ENCODE data around the gene BMI1.
A peak's percentile ranks its signal among the peaks of the same experiment; 100 is the strongest.

BMI1 gene

GRCh38 chr10:22320591-22321155 lies at the start of gene BMI1:
Gene BMI1, plus strand, starts transcription at chr10:22321099. Its CDS starts 5,351 bp downstream, at chr10:22326450.
- ChIA-PET CTCF (no interaction called here), POLR2A (interaction anchor here (0.6 to 1.6 kb wide), 6 partner anchors 11 to 317 kb away, joined by 3 to 4 read pairs (median 3); partner anchors contain the start of gene DNAJC1)
- TF ChIP-seq FOXM1 (IDR thresholded peaks at IDR 0.05; ENCODE audit: borderline replicate concordance) (no peak), BHLHE40 (IDR thresholded peaks at IDR 0.05; ENCODE audit: borderline replicate concordance) (no peak), CTBP1 (IDR thresholded peaks at IDR 0.05; ENCODE audit: borderline replicate concordance) (no peak), TARDBP (IDR thresholded peaks at IDR 0.05) (no peak), L3MBTL2 (conservative IDR thresholded peaks at IDR 0.05) (no peak), ZNF384 (IDR thresholded peaks at IDR 0.05) (no peak), FOXK2 (IDR thresholded peaks at IDR 0.05) (no peak), ELF4 (IDR thresholded peaks at IDR 0.05) (no peak), PKNOX1 (IDR thresholded peaks at IDR 0.05) (no peak), SUZ12 (IDR thresholded peaks at IDR 0.05) (no peak), FOXA1 (IDR thresholded peaks at IDR 0.05) (no peak), NFRKB (IDR thresholded peaks at IDR 0.05) (no peak), SP1 (IDR thresholded peaks at IDR 0.05) (no peak), HDGF (IDR thresholded peaks at IDR 0.05; ENCODE audit: borderline replicate concordance) (no peak)
- DNase-seq (ENCODE audit: extremely low spot score) = peak; percentile 80

- CTCF ChIA-PET = interaction anchor here (0.8 kb wide), 1 partner anchor 242 kb away, joined by 3 read pairs; no protein-coding TSS in a partner anchor
- TF ChIP-seq FOXA1 (IDR thresholded peaks at IDR 0.05) (no peak), FOXM1 (IDR thresholded peaks at IDR 0.05; ENCODE audit: borderline replicate concordance) (no peak), SUZ12 (IDR thresholded peaks at IDR 0.05) (no peak), PKNOX1 (IDR thresholded peaks at IDR 0.05) (no peak), NFRKB (IDR thresholded peaks at IDR 0.05) (no peak), TARDBP (IDR thresholded peaks at IDR 0.05) (no peak), ZNF384 (IDR thresholded peaks at IDR 0.05) (no peak), ELF4 (IDR thresholded peaks at IDR 0.05) (no peak), SP1 (IDR thresholded peaks at IDR 0.05) (no peak), L3MBTL2 (conservative IDR thresholded peaks at IDR 0.05) (no peak), FOXK2 (IDR thresholded peaks at IDR 0.05) (no peak), ARNT (IDR thresholded peaks at IDR 0.05) (no peak)
- POLR2A ChIA-PET = no interaction called here
- DNase-seq (ENCODE audit: extremely low spot score) = no peak
Observed at GRCh38 chr10:22271786-22272185, 49.1 kb upstream of the BMI1 start.

- TF ChIP-seq FOXM1 (IDR thresholded peaks at IDR 0.05; ENCODE audit: borderline replicate concordance) (no peak), L3MBTL2 (conservative IDR thresholded peaks at IDR 0.05) (no peak), HDGF (IDR thresholded peaks at IDR 0.05; ENCODE audit: borderline replicate concordance) (no peak), ZNF384 (IDR thresholded peaks at IDR 0.05) (no peak), CTBP1 (IDR thresholded peaks at IDR 0.05; ENCODE audit: borderline replicate concordance) (no peak), BHLHE40 (IDR thresholded peaks at IDR 0.05; ENCODE audit: borderline replicate concordance) (no peak), ELF4 (IDR thresholded peaks at IDR 0.05) (no peak)
- ChIA-PET CTCF (no interaction called here), POLR2A (no interaction called here)
- no peak for DNase-seq (ENCODE audit: extremely low spot score)
Observed at GRCh38 chr10:22278441-22278782, 42.5 kb upstream of the BMI1 start.

- ChIA-PET CTCF (no interaction called here), POLR2A (no interaction called here)
- no peak for TF ChIP-seq CTBP1 (IDR thresholded peaks at IDR 0.05; ENCODE audit: borderline replicate concordance)
- no peak for TF ChIP-seq TARDBP (IDR thresholded peaks at IDR 0.05)
- no peak for TF ChIP-seq NFRKB (IDR thresholded peaks at IDR 0.05)
- TF ChIP-seq SUZ12 (IDR thresholded peaks at IDR 0.05) = no peak
- TF ChIP-seq ARNT (IDR thresholded peaks at IDR 0.05) = no peak
- no peak for TF ChIP-seq FOXM1 (IDR thresholded peaks at IDR 0.05; ENCODE audit: borderline replicate concordance)
- TF ChIP-seq BHLHE40 (IDR thresholded peaks at IDR 0.05; ENCODE audit: borderline replicate concordance) = no peak
- no peak for TF ChIP-seq ZNF384 (IDR thresholded peaks at IDR 0.05)
- no peak for TF ChIP-seq FOXK2 (IDR thresholded peaks at IDR 0.05)
- no peak for TF ChIP-seq SP1 (IDR thresholded peaks at IDR 0.05)
- no peak for TF ChIP-seq FOXA1 (IDR thresholded peaks at IDR 0.05)
- no peak for TF ChIP-seq LEF1 (IDR thresholded peaks at IDR 0.05; ENCODE audit: borderline replicate concordance)
- no peak for TF ChIP-seq HDGF (IDR thresholded peaks at IDR 0.05; ENCODE audit: borderline replicate concordance)
- no peak for TF ChIP-seq L3MBTL2 (conservative IDR thresholded peaks at IDR 0.05)
- no peak for TF ChIP-seq PKNOX1 (IDR thresholded peaks at IDR 0.05)
- no peak for TF ChIP-seq ELF4 (IDR thresholded peaks at IDR 0.05)
- DNase-seq (ENCODE audit: extremely low spot score) = peak; percentile 11
Observed at GRCh38 chr10:22280078-22280477, 40.8 kb upstream of the BMI1 start.

GRCh38 chr10:22285130-22285529 lies 35.8 kb upstream of the BMI1 start:
- no peak for TF ChIP-seq CTBP1 (IDR thresholded peaks at IDR 0.05; ENCODE audit: borderline replicate concordance)
- TF ChIP-seq L3MBTL2 (conservative IDR thresholded peaks at IDR 0.05) = no peak
- no peak for TF ChIP-seq TARDBP (IDR thresholded peaks at IDR 0.05)
- TF ChIP-seq FOXA1 (IDR thresholded peaks at IDR 0.05) = no peak
- TF ChIP-seq ARNT (IDR thresholded peaks at IDR 0.05) = no peak
- no peak for TF ChIP-seq SP1 (IDR thresholded peaks at IDR 0.05)
- TF ChIP-seq FOXK2 (IDR thresholded peaks at IDR 0.05) = no peak
- no peak for TF ChIP-seq ZNF384 (IDR thresholded peaks at IDR 0.05)
- TF ChIP-seq FOXM1 (IDR thresholded peaks at IDR 0.05; ENCODE audit: borderline replicate concordance) = no peak
- TF ChIP-seq PKNOX1 (IDR thresholded peaks at IDR 0.05) = no peak
- TF ChIP-seq NFRKB (IDR thresholded peaks at IDR 0.05) = no peak
- TF ChIP-seq ELF4 (IDR thresholded peaks at IDR 0.05) = no peak
- no peak for TF ChIP-seq SUZ12 (IDR thresholded peaks at IDR 0.05)
- no peak for TF ChIP-seq HDGF (IDR thresholded peaks at IDR 0.05; ENCODE audit: borderline replicate concordance)
- TF ChIP-seq BHLHE40 (IDR thresholded peaks at IDR 0.05; ENCODE audit: borderline replicate concordance) = no peak
- CTCF ChIA-PET = interaction anchor here (0.7 kb wide), 1 partner anchor 91 kb away, joined by 3 read pairs; no protein-coding TSS in a partner anchor
- no peak for DNase-seq (ENCODE audit: extremely low spot score)
- POLR2A ChIA-PET = no interaction called here

Data from HEK293T (cell line).